SK-N-MC (cell line): Measurements from ENCODE around the gene QSOX2.

ENCODE experiments used
- EZH2 ChIP-seq: fragments of 200-600 bp; sonication (generic); IDR thresholded peaks from one replicate; pipeline ENCODE4 v1.6.1; 2017; ENCODE audit warnings: antibody characterized with exemption
- POLR2AphosphoS5 ChIP-seq: IDR thresholded peaks from 2 replicates; pipeline ENCODE4 v1.6.1; 2012; ENCODE audit warnings: mild to moderate bottlenecking, low read depth, low read length, borderline replicate concordance

DNA sequence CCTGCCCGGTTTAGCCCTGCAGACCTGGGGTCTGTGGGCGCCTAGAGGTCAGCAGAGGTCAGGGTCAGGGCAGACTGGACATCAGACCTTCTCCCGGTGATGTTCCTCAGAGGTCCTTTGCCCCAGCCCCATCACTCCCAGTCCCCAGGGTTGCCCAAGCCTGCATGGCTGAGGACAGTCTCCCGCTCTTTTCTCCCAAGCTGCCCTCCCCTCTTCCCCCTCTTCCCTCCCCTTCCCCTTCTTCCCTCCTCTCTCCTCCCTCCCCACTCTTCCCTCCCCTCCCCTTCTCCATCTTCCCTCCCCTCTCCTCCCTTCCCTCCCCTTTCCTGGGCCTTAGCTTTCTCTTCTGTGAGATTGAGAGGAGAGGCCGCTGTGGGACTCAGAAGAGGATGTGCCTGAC is 51.1 kb downstream of the QSOX2 start:
- TF ChIP-seq EZH2 (no peak), POLR2AphosphoS5 (no peak)
